ENCODE measurements around the gene CCDC73. TPM values are rescaled to one million over a fixed set of nuclear protein-coding genes. Genes with fewer than 3 reads are reported as not detected.

The CCDC73 gene
- total and polyA plus RNA-seq, 10 of the 15 experiments (the other 5 are each of a cell fraction or from before 2014, with no cell fraction given): 0.05 to 0.57 (median 0.14) TPM

DNA sequence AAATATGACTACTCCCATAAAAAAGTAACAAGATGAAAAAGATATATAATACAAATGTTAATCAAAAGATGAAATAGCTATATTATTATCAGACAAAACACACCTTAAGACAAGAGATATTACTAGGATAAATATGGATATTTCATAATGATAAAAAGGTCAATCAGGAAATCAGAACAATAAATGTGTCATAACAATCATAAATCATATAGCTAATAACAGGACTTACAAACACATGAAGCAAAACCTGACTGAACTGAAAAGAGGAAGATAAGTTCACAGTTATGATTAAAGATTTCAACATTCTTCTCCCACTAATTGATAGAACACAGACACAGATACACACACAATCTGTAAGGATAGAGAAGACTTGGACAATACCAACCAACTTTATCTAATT lies 163.6 kb downstream of the CCDC73 start (continued):
- TF ChIP-seq, protein P1, sequence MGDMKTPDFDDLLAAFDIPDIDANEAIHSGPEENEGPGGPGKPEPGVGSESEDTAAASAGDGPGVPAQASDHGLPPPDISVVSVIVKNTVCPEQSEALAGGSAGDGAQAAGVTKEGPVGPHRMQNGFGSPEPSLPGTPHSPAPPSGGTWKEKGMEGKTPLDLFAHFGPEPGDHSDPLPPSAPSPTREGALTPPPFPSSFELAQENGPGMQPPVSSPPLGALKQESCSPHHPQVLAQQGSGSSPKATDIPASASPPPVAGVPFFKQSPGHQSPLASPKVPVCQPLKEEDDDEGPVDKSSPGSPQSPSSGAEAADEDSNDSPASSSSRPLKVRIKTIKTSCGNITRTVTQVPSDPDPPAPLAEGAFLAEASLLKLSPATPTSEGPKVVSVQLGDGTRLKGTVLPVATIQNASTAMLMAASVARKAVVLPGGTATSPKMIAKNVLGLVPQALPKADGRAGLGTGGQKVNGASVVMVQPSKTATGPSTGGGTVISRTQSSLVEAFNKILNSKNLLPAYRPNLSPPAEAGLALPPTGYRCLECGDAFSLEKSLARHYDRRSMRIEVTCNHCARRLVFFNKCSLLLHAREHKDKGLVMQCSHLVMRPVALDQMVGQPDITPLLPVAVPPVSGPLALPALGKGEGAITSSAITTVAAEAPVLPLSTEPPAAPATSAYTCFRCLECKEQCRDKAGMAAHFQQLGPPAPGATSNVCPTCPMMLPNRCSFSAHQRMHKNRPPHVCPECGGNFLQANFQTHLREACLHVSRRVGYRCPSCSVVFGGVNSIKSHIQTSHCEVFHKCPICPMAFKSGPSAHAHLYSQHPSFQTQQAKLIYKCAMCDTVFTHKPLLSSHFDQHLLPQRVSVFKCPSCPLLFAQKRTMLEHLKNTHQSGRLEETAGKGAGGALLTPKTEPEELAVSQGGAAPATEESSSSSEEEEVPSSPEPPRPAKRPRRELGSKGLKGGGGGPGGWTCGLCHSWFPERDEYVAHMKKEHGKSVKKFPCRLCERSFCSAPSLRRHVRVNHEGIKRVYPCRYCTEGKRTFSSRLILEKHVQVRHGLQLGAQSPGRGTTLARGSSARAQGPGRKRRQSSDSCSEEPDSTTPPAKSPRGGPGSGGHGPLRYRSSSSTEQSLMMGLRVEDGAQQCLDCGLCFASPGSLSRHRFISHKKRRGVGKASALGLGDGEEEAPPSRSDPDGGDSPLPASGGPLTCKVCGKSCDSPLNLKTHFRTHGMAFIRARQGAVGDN (IDR thresholded peaks at IDR 0.05): no peak
- TF ChIP-seq STAT3 (IDR thresholded peaks at IDR 0.05; ENCODE audit: low read depth, low read length) (no peak), IKZF1 (conservative IDR thresholded peaks at IDR 0.05) (no peak)
- TF ChIP-seq, protein P2, sequence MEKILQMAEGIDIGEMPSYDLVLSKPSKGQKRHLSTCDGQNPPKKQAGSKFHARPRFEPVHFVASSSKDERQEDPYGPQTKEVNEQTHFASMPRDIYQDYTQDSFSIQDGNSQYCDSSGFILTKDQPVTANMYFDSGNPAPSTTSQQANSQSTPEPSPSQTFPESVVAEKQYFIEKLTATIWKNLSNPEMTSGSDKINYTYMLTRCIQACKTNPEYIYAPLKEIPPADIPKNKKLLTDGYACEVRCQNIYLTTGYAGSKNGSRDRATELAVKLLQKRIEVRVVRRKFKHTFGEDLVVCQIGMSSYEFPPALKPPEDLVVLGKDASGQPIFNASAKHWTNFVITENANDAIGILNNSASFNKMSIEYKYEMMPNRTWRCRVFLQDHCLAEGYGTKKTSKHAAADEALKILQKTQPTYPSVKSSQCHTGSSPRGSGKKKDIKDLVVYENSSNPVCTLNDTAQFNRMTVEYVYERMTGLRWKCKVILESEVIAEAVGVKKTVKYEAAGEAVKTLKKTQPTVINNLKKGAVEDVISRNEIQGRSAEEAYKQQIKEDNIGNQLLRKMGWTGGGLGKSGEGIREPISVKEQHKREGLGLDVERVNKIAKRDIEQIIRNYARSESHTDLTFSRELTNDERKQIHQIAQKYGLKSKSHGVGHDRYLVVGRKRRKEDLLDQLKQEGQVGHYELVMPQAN (conservative IDR thresholded peaks at IDR 0.05): no peak

DNA sequence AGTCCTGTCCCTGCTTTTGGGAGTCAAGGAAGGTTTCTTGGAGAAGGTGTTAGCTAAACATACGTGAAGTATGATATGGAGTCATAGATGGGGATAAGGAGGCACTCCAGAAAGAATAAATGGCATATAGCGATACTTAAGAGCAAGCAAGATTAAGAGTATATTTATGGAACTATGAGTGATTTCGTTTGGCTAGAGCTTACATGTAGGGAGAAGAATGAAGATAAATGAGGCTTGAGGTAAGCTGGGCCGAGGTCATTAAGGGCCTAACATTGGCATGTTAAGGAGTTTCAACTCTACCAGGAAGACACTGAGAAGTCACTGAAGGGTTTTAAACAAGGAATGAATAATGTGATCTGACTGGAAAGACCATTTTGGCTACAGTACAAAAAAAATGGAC lies 177.6 kb downstream of the CCDC73 start:
- intact Hi-C loops (cut with micrococcal nuclease; ENCODE audit: unreplicated experiment) (loop anchor here (5.0 to 10.0 kb wide), 2 partner anchors 232 to 295 kb away; no protein-coding TSS in a partner anchor), in situ Hi-C loops (cut with MboI) (no loop called here)
- ChIA-PET SMC1A (ENCODE audit: uncharacterized antibody, unreplicated experiment) (no interaction called here), CTCF (no interaction called here), POLR2A (no interaction called here), RAD21 (ENCODE audit: unreplicated experiment) (no interaction called here)
- 93% methylated on average over 4 of the region's 4 CpGs for WGBS (ENCODE audit: insufficient coverage, insufficient replicate concordance, low lambda C conversion rate, missing lambda C conversion rate)
- Histone ChIP-seq H3K9ac (ENCODE audit: control insufficient read depth, insufficient read depth, low read length) (no peak overlapping the region), H4K20me1 (ENCODE audit: control insufficient read depth, insufficient read depth) (no peaks in the 10 kb centered on the region), H3K27me3 (replicated peaks in 1 of 2; ENCODE audit: control insufficient read depth in 2 of 2, insufficient read depth in 2 of 2, low read length in 1 of 2) (no peaks in the 10 kb centered on the region), H3K4me1 (ENCODE audit: control insufficient read depth, insufficient read depth, low read length) (no peaks in the 10 kb centered on the region), H2AFZ (ENCODE audit: control insufficient read depth, low read depth, low read length) (no peak overlapping the region), H3K4me2 (ENCODE audit: control insufficient read depth, insufficient read depth) (no peak overlapping the region), H3K9me3 (replicated peaks; ENCODE audit: control insufficient read depth, insufficient read depth, low read length) (no peaks in the 10 kb centered on the region; the same call in 2 of the 3 replicates), H3K4me3 (no peak overlapping the region), H3K36me3 (ENCODE audit: control insufficient read depth in 2 of 2, insufficient read depth in 2 of 2, low read length in 1 of 2) (no peaks in the 10 kb centered on the region), H3K79me2 (ENCODE audit: control insufficient read depth, insufficient read depth, low read length) (no peaks in the 10 kb centered on the region), H3K27ac (ENCODE audit: control insufficient read depth, insufficient read depth) (no peak overlapping the region)
- no TSS peak for BruUV-seq (replicated peaks)
- ATAC-seq (no peak), DNase-seq (ENCODE audit: low read depth, low spot score) (no peak), FAIRE-seq (no peak)
- TF ChIP-seq RB1 (IDR thresholded peaks at IDR 0.05; ENCODE audit: borderline replicate concordance): no peak
- TF ChIP-seq, protein P3, sequence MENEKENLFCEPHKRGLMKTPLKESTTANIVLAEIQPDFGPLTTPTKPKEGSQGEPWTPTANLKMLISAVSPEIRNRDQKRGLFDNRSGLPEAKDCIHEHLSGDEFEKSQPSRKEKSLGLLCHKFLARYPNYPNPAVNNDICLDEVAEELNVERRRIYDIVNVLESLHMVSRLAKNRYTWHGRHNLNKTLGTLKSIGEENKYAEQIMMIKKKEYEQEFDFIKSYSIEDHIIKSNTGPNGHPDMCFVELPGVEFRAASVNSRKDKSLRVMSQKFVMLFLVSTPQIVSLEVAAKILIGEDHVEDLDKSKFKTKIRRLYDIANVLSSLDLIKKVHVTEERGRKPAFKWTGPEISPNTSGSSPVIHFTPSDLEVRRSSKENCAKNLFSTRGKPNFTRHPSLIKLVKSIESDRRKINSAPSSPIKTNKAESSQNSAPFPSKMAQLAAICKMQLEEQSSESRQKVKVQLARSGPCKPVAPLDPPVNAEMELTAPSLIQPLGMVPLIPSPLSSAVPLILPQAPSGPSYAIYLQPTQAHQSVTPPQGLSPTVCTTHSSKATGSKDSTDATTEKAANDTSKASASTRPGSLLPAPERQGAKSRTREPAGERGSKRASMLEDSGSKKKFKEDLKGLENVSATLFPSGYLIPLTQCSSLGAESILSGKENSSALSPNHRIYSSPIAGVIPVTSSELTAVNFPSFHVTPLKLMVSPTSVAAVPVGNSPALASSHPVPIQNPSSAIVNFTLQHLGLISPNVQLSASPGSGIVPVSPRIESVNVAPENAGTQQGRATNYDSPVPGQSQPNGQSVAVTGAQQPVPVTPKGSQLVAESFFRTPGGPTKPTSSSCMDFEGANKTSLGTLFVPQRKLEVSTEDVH (IDR thresholded peaks at IDR 0.05; ENCODE audit: low read depth, partially characterized antibody): no peak
- no peak for TF ChIP-seq HDAC2 (IDR thresholded peaks at IDR 0.05)
- TF ChIP-seq, protein P4, sequence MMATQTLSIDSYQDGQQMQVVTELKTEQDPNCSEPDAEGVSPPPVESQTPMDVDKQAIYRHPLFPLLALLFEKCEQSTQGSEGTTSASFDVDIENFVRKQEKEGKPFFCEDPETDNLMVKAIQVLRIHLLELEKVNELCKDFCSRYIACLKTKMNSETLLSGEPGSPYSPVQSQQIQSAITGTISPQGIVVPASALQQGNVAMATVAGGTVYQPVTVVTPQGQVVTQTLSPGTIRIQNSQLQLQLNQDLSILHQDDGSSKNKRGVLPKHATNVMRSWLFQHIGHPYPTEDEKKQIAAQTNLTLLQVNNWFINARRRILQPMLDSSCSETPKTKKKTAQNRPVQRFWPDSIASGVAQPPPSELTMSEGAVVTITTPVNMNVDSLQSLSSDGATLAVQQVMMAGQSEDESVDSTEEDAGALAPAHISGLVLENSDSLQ (IDR thresholded peaks at IDR 0.05): no peak
- TF ChIP-seq, protein P5, sequence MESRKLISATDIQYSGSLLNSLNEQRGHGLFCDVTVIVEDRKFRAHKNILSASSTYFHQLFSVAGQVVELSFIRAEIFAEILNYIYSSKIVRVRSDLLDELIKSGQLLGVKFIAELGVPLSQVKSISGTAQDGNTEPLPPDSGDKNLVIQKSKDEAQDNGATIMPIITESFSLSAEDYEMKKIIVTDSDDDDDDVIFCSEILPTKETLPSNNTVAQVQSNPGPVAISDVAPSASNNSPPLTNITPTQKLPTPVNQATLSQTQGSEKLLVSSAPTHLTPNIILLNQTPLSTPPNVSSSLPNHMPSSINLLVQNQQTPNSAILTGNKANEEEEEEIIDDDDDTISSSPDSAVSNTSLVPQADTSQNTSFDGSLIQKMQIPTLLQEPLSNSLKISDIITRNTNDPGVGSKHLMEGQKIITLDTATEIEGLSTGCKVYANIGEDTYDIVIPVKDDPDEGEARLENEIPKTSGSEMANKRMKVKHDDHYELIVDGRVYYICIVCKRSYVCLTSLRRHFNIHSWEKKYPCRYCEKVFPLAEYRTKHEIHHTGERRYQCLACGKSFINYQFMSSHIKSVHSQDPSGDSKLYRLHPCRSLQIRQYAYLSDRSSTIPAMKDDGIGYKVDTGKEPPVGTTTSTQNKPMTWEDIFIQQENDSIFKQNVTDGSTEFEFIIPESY (IDR thresholded peaks at IDR 0.05): no peak
- TF ChIP-seq SUZ12 (IDR thresholded peaks at IDR 0.05; ENCODE audit: unreplicated experiment): no peak
- no peak for TF ChIP-seq KDM1A (IDR thresholded peaks at IDR 0.05; ENCODE audit: borderline replicate concordance)

All from GM12878 (cell line).